H9 (cell line): ENCODE measurements around the gene FOXK1. TPM values are rescaled to one million over a fixed set of nuclear protein-coding genes. Genes with fewer than 3 reads are reported as not detected.

Experiments
- DNase-seq: peaks from one replicate; pipeline ENCODE4 v3.0.0-alpha.2; 2017
- H2AFZ ChIP-seq: one replicate; pipeline ENCODE4 v1.6.1; 2013; ENCODE audit warnings: mild to moderate bottlenecking, low read length, control low read depth, moderate library complexity
- H2AK5ac ChIP-seq: 2 replicates; pipeline ENCODE4 v1.6.1; 2013; ENCODE audit warnings: low read length, control low read depth, mixed read lengths; ENCODE audit not compliant: insufficient read length
- H2BK120ac ChIP-seq: one replicate; pipeline ENCODE4 v1.6.1; 2013; ENCODE audit warnings: low read depth, mild to moderate bottlenecking, low read length, control low read depth, inconsistent platforms; ENCODE audit not compliant: poor library complexity, severe bottlenecking
- H2BK12ac ChIP-seq: 2 replicates; pipeline ENCODE4 v1.6.1; 2013; ENCODE audit warnings: low read length, control low read depth, mixed read lengths, low read depth; ENCODE audit not compliant: insufficient read length
- H2BK15ac ChIP-seq: 2 replicates; pipeline ENCODE4 v1.6.1; 2013; ENCODE audit warnings: low read depth, low read length, control low read depth
- H2BK20ac ChIP-seq: one replicate; pipeline ENCODE4 v1.6.1; 2013; ENCODE audit warnings: low read depth, mild to moderate bottlenecking, low read length, control low read depth, inconsistent platforms; ENCODE audit not compliant: poor library complexity, severe bottlenecking
- H2BK5ac ChIP-seq: 2 replicates; pipeline ENCODE4 v1.6.1; 2013; ENCODE audit warnings: low read length, control low read depth, mixed read lengths; ENCODE audit not compliant: insufficient read length
- H3K14ac ChIP-seq: 2 replicates; pipeline ENCODE4 v1.6.1; 2013; ENCODE audit warnings: low read length, control low read depth; ENCODE audit not compliant: insufficient read depth
- H3K18ac ChIP-seq: 2 replicates; pipeline ENCODE4 v1.6.1; 2013; ENCODE audit warnings: low read depth, mild to moderate bottlenecking, mixed read lengths, low read length, control low read depth; ENCODE audit not compliant: insufficient read length
- H3K23ac ChIP-seq: 2 replicates; pipeline ENCODE4 v1.6.1; 2013; ENCODE audit warnings: low read length, control low read depth, mixed read lengths, low read depth; ENCODE audit not compliant: insufficient read length
- H3K23me2 ChIP-seq: 2 replicates; pipeline ENCODE4 v1.6.1; 2013; ENCODE audit warnings: low read depth, mild to moderate bottlenecking, mixed read lengths, low read length, control low read depth; ENCODE audit not compliant: insufficient read length, poor library complexity, severe bottlenecking
- H3K27ac ChIP-seq: 2 replicates; pipeline ENCODE4 v1.5.1; 2013; ENCODE audit warnings: low read length, control low read depth, mixed read lengths, low read depth; ENCODE audit not compliant: insufficient read length
- H3K27me3 ChIP-seq: 2 replicates; pipeline ENCODE4 v1.6.1; 2013; ENCODE audit warnings: low read length, control low read depth, inconsistent platforms; ENCODE audit not compliant: insufficient read depth
- H3K4ac ChIP-seq: 2 replicates; pipeline ENCODE4 v1.6.1; 2013; ENCODE audit warnings: low read depth, mild to moderate bottlenecking, control low read depth, inconsistent platforms, low read length, moderate library complexity
- H3K4me1 ChIP-seq: 2 replicates; pipeline ENCODE4 v1.6.1; 2013; ENCODE audit warnings: low read length, control low read depth, inconsistent platforms; ENCODE audit not compliant: insufficient read depth
- H3K4me2 ChIP-seq: 2 replicates; pipeline ENCODE4 v1.6.1; 2013; ENCODE audit warnings: low read length, control low read depth, mixed read lengths; ENCODE audit not compliant: insufficient read length, insufficient read depth
- H3K56ac ChIP-seq: 2 replicates; pipeline ENCODE4 v1.6.1; 2013; ENCODE audit warnings: low read depth, mild to moderate bottlenecking, mixed read lengths, low read length, control low read depth; ENCODE audit not compliant: insufficient read length
- H3K79me1 ChIP-seq: 2 replicates; pipeline ENCODE4 v1.6.1; 2013; ENCODE audit warnings: low read depth, mild to moderate bottlenecking, moderate library complexity, low read length, control low read depth, inconsistent platforms; ENCODE audit not compliant: insufficient read depth, poor library complexity, severe bottlenecking
- H3K79me2 ChIP-seq: 2 replicates; pipeline ENCODE4 v1.6.1; 2013; ENCODE audit warnings: low read length, control low read depth, inconsistent platforms; ENCODE audit not compliant: insufficient read depth
- H3K9ac ChIP-seq: 2 replicates; pipeline ENCODE4 v1.6.1; 2013; ENCODE audit warnings: low read length, control low read depth, mixed read lengths; ENCODE audit not compliant: insufficient read length; ENCODE audit errors: extremely low read depth
- H3K9me3 ChIP-seq: one replicate; pipeline ENCODE4 v1.6.1; 2013; ENCODE audit warnings: low read depth, low read length, inconsistent platforms; ENCODE audit not compliant: control insufficient read depth
- H3T11ph ChIP-seq: one replicate; pipeline ENCODE4 v1.6.1; 2013; ENCODE audit warnings: mild to moderate bottlenecking, low read length, control low read depth, inconsistent platforms
- H4K20me1 ChIP-seq: one replicate; pipeline ENCODE4 v1.6.1; 2013; ENCODE audit not compliant: control insufficient read depth, insufficient read length, insufficient read depth
- H4K5ac ChIP-seq: 2 replicates; pipeline ENCODE4 v1.6.1; 2013; ENCODE audit warnings: low read depth, mild to moderate bottlenecking, mixed read lengths, low read length, control low read depth; ENCODE audit not compliant: insufficient read length
- H4K8ac ChIP-seq: replicated peaks from 2 replicates; pipeline ENCODE4 v1.6.1; 2013; ENCODE audit warnings: low read length, control low read depth, mixed read lengths, low read depth; ENCODE audit not compliant: insufficient read length
- H4K91ac ChIP-seq: 2 replicates; pipeline ENCODE4 v1.6.1; 2013; ENCODE audit warnings: low read depth, mild to moderate bottlenecking, moderate library complexity, mixed read lengths, low read length, control low read depth; ENCODE audit not compliant: insufficient read length
- H3K27ac Mint-ChIP-seq, 3 experiments: 2 replicates in 2 of 3; 3 replicates in 1 of 3; pipeline ENCODE4 v1.8.0; 2020 to 2021; ENCODE audit warnings: mixed read lengths in 3 of 3, mild to moderate bottlenecking in 1 of 3, moderate library complexity in 1 of 3
- H3K27me3 Mint-ChIP-seq: 2 replicates; pipeline ENCODE4 v1.8.0; 2021; ENCODE audit warnings: low read depth, mild to moderate bottlenecking, moderate library complexity, mixed read lengths
- H3K36me3 Mint-ChIP-seq, 3 experiments: 2 replicates in 2 of 3; 3 replicates in 1 of 3; pipeline ENCODE4 v1.8.0; 2020 to 2021; ENCODE audit warnings: low read depth in 3 of 3, mixed read lengths in 3 of 3; ENCODE audit not compliant: insufficient read depth in 1 of 3
- H3K4me1 Mint-ChIP-seq, 2 experiments: 2 replicates each; pipeline ENCODE4 v1.8.0; 2020; ENCODE audit warnings: mixed read lengths in 2 of 2
- H3K4me3 Mint-ChIP-seq, 2 experiments: 2 replicates in 1 of 2; 3 replicates in 1 of 2; pipeline ENCODE4 v1.8.0; 2020 to 2021; ENCODE audit warnings: mild to moderate bottlenecking in 2 of 2, mixed read lengths in 2 of 2, moderate library complexity in 1 of 2
- H3K9me3 Mint-ChIP-seq, 2 experiments: 2 replicates in 1 of 2; 3 replicates in 1 of 2; pipeline ENCODE4 v1.8.0; 2020; ENCODE audit warnings: mild to moderate bottlenecking in 2 of 2, mixed read lengths in 2 of 2, moderate library complexity in 1 of 2
- CTCF ChIP-seq: fragments of 200-600 bp; sonication (generic); conservative IDR thresholded peaks from 3 replicates; pipeline ENCODE4 v1.8.0; 2021; ENCODE audit warnings: antibody characterized with exemption, mild to moderate bottlenecking
- WGBS: extraction: QIAGEN DNeasy Blood & Tissue Kit; methylation state at CpG from one replicate; pipeline ENCODE4 v1.1.7; 2013; ENCODE audit warnings: missing lambda C conversion rate, low lambda C conversion rate, mixed read lengths; ENCODE audit not compliant: insufficient read length; ENCODE audit errors: extremely low coverage; 5-methylcytosine and 5-hydroxymethylcytosine counted together
- total RNA-seq: library from RNA; stranded (reverse); gene quantifications from 2 replicates; pipeline ENCODE4 v1.2.1, GENCODE V29; 2021

FOXK1 gene
- total RNA-seq, 1 experiment from 2014 or later = 14.4 TPM

DNA sequence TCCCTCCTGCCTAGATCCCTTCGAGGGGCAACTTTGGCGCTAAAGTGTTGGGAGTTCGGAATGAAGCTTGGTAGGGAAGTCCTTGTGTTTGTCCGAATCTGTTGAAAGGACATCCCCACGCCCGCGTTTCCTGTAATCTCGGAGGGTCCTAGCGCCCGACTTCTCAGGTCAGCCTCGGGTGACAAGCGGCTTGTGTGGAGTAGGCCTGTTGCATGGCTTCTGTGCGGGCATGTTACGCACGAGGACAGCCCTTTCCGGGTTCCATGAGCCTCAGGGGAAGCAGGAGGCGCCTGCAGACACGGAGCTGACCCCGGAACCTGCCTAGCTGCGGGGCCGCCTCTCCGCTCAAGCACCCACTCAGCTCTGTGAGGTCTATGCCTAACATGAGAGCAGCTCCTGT is 64.9 kb downstream of the FOXK1 start:
- Histone ChIP-seq H2BK20ac (no peak overlapping the region), H3K4me1 (no peaks in the 10 kb centered on the region; the same call in 1 of the 2 replicates), H2AFZ (no peak overlapping the region), H3K18ac (no peak overlapping the region), H3K27me3 (peaks cover 5% of the 10 kb centered on the region; the same call in 1 of the 2 replicates), H4K8ac (no peak overlapping the region), H4K91ac (no peak overlapping the region), H2BK5ac (no peak overlapping the region), H3K27ac (no peak overlapping the region), H3T11ph (no peak overlapping the region), H3K23ac (no peak overlapping the region), H3K23me2 (peaks cover 9% of the 10 kb centered on the region), H3K79me1 (no peaks in the 10 kb centered on the region), H3K79me2 (no peaks in the 10 kb centered on the region), H2BK12ac (no peak overlapping the region), H3K4me2 (no peak overlapping the region), H3K4ac (no peak overlapping the region), H3K9ac (no peak overlapping the region), H4K20me1 (no peaks in the 10 kb centered on the region), H3K56ac (no peak overlapping the region), H2BK15ac (no peak overlapping the region), H3K14ac (0 out of 2 replicates have a peak overlapping the region, but pooled peaks have one; percentile 22), H3K9me3 (no peaks in the 10 kb centered on the region), H4K5ac (no peak overlapping the region), H2AK5ac (no peak overlapping the region), H2BK120ac (no peak overlapping the region)
- Mint-ChIP-seq H3K4me3 (no peak overlapping the region), H3K9me3 (no peaks in the 10 kb centered on the region), H3K27ac (no peak overlapping the region), H3K27me3 (peaks cover 45% of the 10 kb centered on the region), H3K36me3 (peaks cover 16 to 27% (median 26%) of the 10 kb centered on the region in 3 experiments), H3K4me1 (peaks cover 12 to 17% of the 10 kb centered on the region in 2 experiments)
- TF ChIP-seq CTCF = no peak
- DNase-seq = no peak
- WGBS = no CpG with 5 or more reads among the region's 22 CpGs
